HCT116 (cell line): Measurements from ENCODE around the gene GFOD1. TPM values are rescaled to one million over a fixed set of nuclear protein-coding genes. Genes with fewer than 3 reads are reported as not detected.

Source experiments
- ATAC-seq: fragments of 200-7000 bp; cut with Tn5 transposase; 2 replicates; pipeline ENCODE4 v1.9.1; 2020; ENCODE audit warnings: mild to moderate bottlenecking, moderate library complexity
- BruUV-seq: library from RNA; stranded (reverse); fragments of 400-500 nt; replicated peaks from 2 replicates; lab custom pipeline; 2021; lab: Mats Ljungman, UMichigan
- CTCF ChIA-PET: fragments of 300-600 bp; sonication (Branson Sonifier 250); formaldehyde crosslinking; loops from one replicate; lab custom pipeline; 2021; ENCODE audit warnings: antibody characterized with exemption; lab: Charles Lee
- POLR2A ChIA-PET: fragments of 300-600, 350-600 bp; sonication (Branson Sonifier 250); formaldehyde crosslinking; loops from one replicate; lab custom pipeline; 2021; ENCODE audit warnings: antibody characterized with exemption; lab: Charles Lee
- RAD21 ChIA-PET, 2 experiments: fragments of 300-600 bp; sonication (Branson Sonifier 250); formaldehyde crosslinking; loops; one replicate each; lab custom pipeline; 2023; ENCODE audit warnings: low total read pairs in 2 of 2; ENCODE audit not compliant: uncharacterized antibody in 2 of 2, unreplicated experiment in 2 of 2, low non-redundant PET in 1 of 2; lab: Charles Lee
- DNase-seq: peaks from one replicate; pipeline ENCODE4 v3.0.0-alpha.2; 2010; ENCODE audit warnings: low read depth, low spot score
- H2AFZ ChIP-seq: fragments of 200-600 bp; shearing (Covaris generic), sonication (generic); 2 replicates; pipeline ENCODE4 v1.6.1; 2017; ENCODE audit warnings: low read depth, mixed run types, mixed read lengths, antibody characterized with exemption, low read length; ENCODE audit not compliant: poor library complexity, severe bottlenecking
- H3K27ac ChIP-seq: 2 replicates; pipeline ENCODE4 v1.5.1; 2012; ENCODE audit warnings: low read depth, low read length
- H3K27me3 ChIP-seq: fragments of 200-600 bp; sonication (generic); 2 replicates; pipeline ENCODE4 v1.6.1; 2016; ENCODE audit warnings: mixed run types, low read length, mixed read lengths; ENCODE audit not compliant: insufficient read depth
- H3K36me3 ChIP-seq, 2 experiments: fragments of 200-500 bp in 1 of 2; fragments of 200-600 bp in 1 of 2; sonication (Bioruptor generic) in 1 of 2; sonication (generic) in 1 of 2; 2 replicates each; pipeline versions ENCODE4 v1.5.1 to v1.6.1; 2014 to 2016; ENCODE audit warnings: low read length in 2 of 2, inconsistent platforms in 1 of 2, mixed read lengths in 1 of 2, mixed run types in 1 of 2; ENCODE audit not compliant: insufficient read depth in 2 of 2, control insufficient read depth in 1 of 2
- H3K4me1 ChIP-seq, 2 experiments: fragments of 200-600 bp in 1 of 2; sonication (generic) in 1 of 2; 2 replicates each; pipeline versions ENCODE4 v1.5.1 to v1.6.1; 2012 to 2017; ENCODE audit warnings: low read length in 2 of 2, inconsistent platforms in 1 of 2, mild to moderate bottlenecking in 1 of 2, mixed read lengths in 1 of 2, mixed run types in 1 of 2, moderate library complexity in 1 of 2; ENCODE audit not compliant: insufficient read depth in 2 of 2, control insufficient read depth in 1 of 2
- H3K4me2 ChIP-seq: fragments of 200-600 bp; sonication (generic); 2 replicates; pipeline ENCODE4 v1.6.1; 2017; ENCODE audit warnings: mixed run types, low read length, mixed read lengths
- H3K4me3 ChIP-seq, 2 experiments: fragments of 200-600 bp in 1 of 2; sonication (generic) in 1 of 2; replicated peaks in 1 of 2; 2 replicates each; pipeline ENCODE4 v1.5.1; 2011 to 2016; ENCODE audit warnings: low read length in 2 of 2, control low read depth in 1 of 2, low read depth in 1 of 2, mild to moderate bottlenecking in 1 of 2, mixed read lengths in 1 of 2, mixed run types in 1 of 2
- H3K79me2 ChIP-seq: fragments of 200-600 bp; sonication (generic); 2 replicates; pipeline ENCODE4 v1.6.1; 2017; ENCODE audit warnings: mild to moderate bottlenecking, mixed run types, low read length, moderate library complexity, mixed read lengths; ENCODE audit not compliant: insufficient read depth
- H3K9ac ChIP-seq: fragments of 200-600 bp; sonication (generic); 2 replicates; pipeline ENCODE4 v1.6.1; 2016; ENCODE audit warnings: low read length, mixed read lengths
- H3K9me2 ChIP-seq: fragments of 200-600 bp; sonication (generic), shearing (Covaris generic); 2 replicates; pipeline ENCODE4 v1.6.1; 2017; ENCODE audit warnings: mixed run types, mild to moderate bottlenecking, moderate library complexity; ENCODE audit not compliant: insufficient read depth
- H3K9me3 ChIP-seq, 2 experiments: fragments of 200-500 bp in 1 of 2; fragments of 200-600 bp in 1 of 2; sonication (Bioruptor generic) in 1 of 2; sonication (generic) in 1 of 2; 2 replicates each; pipeline ENCODE4 v1.6.1; 2014 to 2017; ENCODE audit warnings: low read length in 2 of 2, mixed read lengths in 2 of 2, inconsistent platforms in 1 of 2, low read depth in 1 of 2, mild to moderate bottlenecking in 1 of 2, mixed run types in 1 of 2, moderate library complexity in 1 of 2; ENCODE audit not compliant: control insufficient read depth in 1 of 2, insufficient read depth in 1 of 2
- H4K20me1 ChIP-seq: fragments of 200-600 bp; sonication (generic), shearing (Covaris generic); 2 replicates; pipeline ENCODE4 v1.6.1; 2017; ENCODE audit warnings: mixed run types, mild to moderate bottlenecking, moderate library complexity; ENCODE audit not compliant: insufficient read depth
- CBX3 ChIP-seq: IDR thresholded peaks from 2 replicates; pipeline ENCODE4 v1.6.1; 2012; ENCODE audit warnings: low read depth
- CEBPB ChIP-seq: IDR thresholded peaks from 2 replicates; pipeline ENCODE4 v1.6.1; 2012; ENCODE audit warnings: low read depth
- EGR1 ChIP-seq: IDR thresholded peaks from 2 replicates; pipeline ENCODE4 v1.6.1; 2012; ENCODE audit warnings: low read depth
- ELF1 ChIP-seq: IDR thresholded peaks from 2 replicates; pipeline ENCODE4 v1.6.1; 2012; ENCODE audit warnings: low read depth, borderline replicate concordance
- EZH2 ChIP-seq: fragments of 200-600 bp; sonication (generic); IDR thresholded peaks from 2 replicates; pipeline ENCODE4 v1.6.1; 2017; ENCODE audit warnings: antibody characterized with exemption, mixed run types
- EZH2phosphoT487 ChIP-seq: fragments of 200-600 bp; IDR thresholded peaks from 2 replicates; pipeline ENCODE4 v1.6.1; 2018; ENCODE audit warnings: antibody characterized with exemption, borderline replicate concordance
- FOSL1 ChIP-seq: IDR thresholded peaks from 2 replicates; pipeline ENCODE4 v1.6.1; 2012; ENCODE audit warnings: low read depth
- POLR2A ChIP-seq: IDR thresholded peaks from 2 replicates; pipeline ENCODE4 v1.7.0; 2011; ENCODE audit warnings: borderline replicate concordance; ENCODE audit not compliant: insufficient read depth, insufficient read length; ENCODE audit errors: extremely low read depth
- POLR2AphosphoS5 ChIP-seq: IDR thresholded peaks from 2 replicates; pipeline ENCODE4 v1.6.1; 2011; ENCODE audit warnings: mild to moderate bottlenecking, low read depth, low read length, moderate library complexity
- RAD21 ChIP-seq: IDR thresholded peaks from 2 replicates; pipeline ENCODE4 v1.6.1; 2012; ENCODE audit warnings: low read depth, mild to moderate bottlenecking
- SIN3A ChIP-seq: IDR thresholded peaks from 2 replicates; pipeline ENCODE4 v1.6.1; 2012; ENCODE audit warnings: low read depth
- SP1 ChIP-seq: IDR thresholded peaks from 2 replicates; pipeline ENCODE4 v1.6.1; 2012; ENCODE audit warnings: low read depth
- SRF ChIP-seq: IDR thresholded peaks from 2 replicates; pipeline ENCODE4 v1.6.1; 2012; ENCODE audit warnings: low read depth
- TCF7L2 ChIP-seq: IDR thresholded peaks from 2 replicates; pipeline ENCODE4 v1.7.0; 2011; ENCODE audit warnings: borderline replicate concordance, inconsistent platforms; ENCODE audit not compliant: insufficient read depth, insufficient read length; ENCODE audit errors: extremely low read depth
- YY1 ChIP-seq: IDR thresholded peaks from 2 replicates; pipeline ENCODE4 v1.6.1; 2011; ENCODE audit warnings: low read length, low read depth, moderate library complexity, mild to moderate bottlenecking; ENCODE audit not compliant: insufficient replicate concordance; ENCODE audit errors: extremely low read depth
- ZFX ChIP-seq: fragments of 450-650 bp; IDR thresholded peaks from 2 replicates; pipeline ENCODE4 v1.6.1; 2017
- ZNF274 ChIP-seq: fragments of 200-500 bp; sonication (Bioruptor generic); IDR thresholded peaks from 2 replicates; pipeline ENCODE4 v1.6.1; 2014; ENCODE audit warnings: mild to moderate bottlenecking, low read depth, low read length, inconsistent platforms
- intact Hi-C: fragments of 100-400 bp; cut with micrococcal nuclease; formaldehyde crosslinking; loops from 2 replicates; pipeline ENCODE4 v1.10.0; 2022
- total RNA-seq: library from RNA; stranded (reverse); gene quantifications from one replicate; pipeline ENCODE4 v1.2.1, GENCODE V29; 2021; ENCODE audit not compliant: unreplicated experiment
- TF ChIP-seq, protein P1 (sequence below): IDR thresholded peaks from 2 replicates; pipeline ENCODE4 v1.6.1; 2011; ENCODE audit warnings: mild to moderate bottlenecking, low read length, moderate library complexity; ENCODE audit not compliant: insufficient replicate concordance; ENCODE audit errors: extremely low read depth
- TF ChIP-seq, protein P2 (sequence below): IDR thresholded peaks from 2 replicates; pipeline ENCODE4 v1.6.1; 2012

Gene GFOD1
- total RNA-seq, 1 experiment from 2014 or later: 3.8 TPM

GRCh38 chr6:13484138-13484708, 3.2 kb downstream of the GFOD1 start:
- intact Hi-C loops: no loop called here
- TF ChIP-seq EZH2: no peak
- no peak for TF ChIP-seq SP1
- TF ChIP-seq, protein P1, sequence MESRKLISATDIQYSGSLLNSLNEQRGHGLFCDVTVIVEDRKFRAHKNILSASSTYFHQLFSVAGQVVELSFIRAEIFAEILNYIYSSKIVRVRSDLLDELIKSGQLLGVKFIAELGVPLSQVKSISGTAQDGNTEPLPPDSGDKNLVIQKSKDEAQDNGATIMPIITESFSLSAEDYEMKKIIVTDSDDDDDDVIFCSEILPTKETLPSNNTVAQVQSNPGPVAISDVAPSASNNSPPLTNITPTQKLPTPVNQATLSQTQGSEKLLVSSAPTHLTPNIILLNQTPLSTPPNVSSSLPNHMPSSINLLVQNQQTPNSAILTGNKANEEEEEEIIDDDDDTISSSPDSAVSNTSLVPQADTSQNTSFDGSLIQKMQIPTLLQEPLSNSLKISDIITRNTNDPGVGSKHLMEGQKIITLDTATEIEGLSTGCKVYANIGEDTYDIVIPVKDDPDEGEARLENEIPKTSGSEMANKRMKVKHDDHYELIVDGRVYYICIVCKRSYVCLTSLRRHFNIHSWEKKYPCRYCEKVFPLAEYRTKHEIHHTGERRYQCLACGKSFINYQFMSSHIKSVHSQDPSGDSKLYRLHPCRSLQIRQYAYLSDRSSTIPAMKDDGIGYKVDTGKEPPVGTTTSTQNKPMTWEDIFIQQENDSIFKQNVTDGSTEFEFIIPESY: no peak
- TF ChIP-seq EZH2phosphoT487: no peak
- no peak for TF ChIP-seq FOSL1
- no peak for TF ChIP-seq EGR1
- TF ChIP-seq RAD21: no peak
- TF ChIP-seq CEBPB: no peak
- TF ChIP-seq TCF7L2: no peak
- TF ChIP-seq CBX3: no peak
- TF ChIP-seq YY1: no peak
- TF ChIP-seq POLR2AphosphoS5: no peak
- TF ChIP-seq, protein P2, sequence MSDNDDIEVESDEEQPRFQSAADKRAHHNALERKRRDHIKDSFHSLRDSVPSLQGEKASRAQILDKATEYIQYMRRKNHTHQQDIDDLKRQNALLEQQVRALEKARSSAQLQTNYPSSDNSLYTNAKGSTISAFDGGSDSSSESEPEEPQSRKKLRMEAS: no peak
- TF ChIP-seq SRF: no peak
- TF ChIP-seq ELF1: no peak
- TF ChIP-seq ZFX: no peak
- TF ChIP-seq SIN3A: no peak
- TF ChIP-seq POLR2A: no peak
- no peak for TF ChIP-seq ZNF274
- H3K4me3 ChIP-seq: no peak overlapping the region
- ChIA-PET POLR2A (no interaction called here), CTCF (no interaction called here), RAD21 (no interaction called here)
- BruUV-seq: no TSS peak
- no peaks in the 10 kb centered on the region for H3K9me3 ChIP-seq
- no peaks in the 10 kb centered on the region for H3K36me3 ChIP-seq
- no peak overlapping the region for H3K9ac ChIP-seq
- ATAC-seq (no peak), DNase-seq (no peak)
- peaks cover 7 to 35% of the 10 kb centered on the region in 2 experiments; a peak in 3 of 4 replicates for H3K4me1 ChIP-seq
- no peaks in the 10 kb centered on the region for H3K9me2 ChIP-seq
- no peak overlapping the region for H3K27ac ChIP-seq
- H2AFZ ChIP-seq: no peak overlapping the region
- no peaks in the 10 kb centered on the region for H3K27me3 ChIP-seq
- no peaks in the 10 kb centered on the region for H4K20me1 ChIP-seq
- H3K79me2 ChIP-seq: no peaks in the 10 kb centered on the region; the same call in 1 of the 2 replicates
- no peak overlapping the region for H3K4me2 ChIP-seq
